ENCODE data around the gene GRK3.
"Not testable (repeated sequence)": the region's sequence is repeated elsewhere in the genome, so short reads cannot be mapped to it uniquely, and the experiment has no call there.

GRK3 gene

DNA sequence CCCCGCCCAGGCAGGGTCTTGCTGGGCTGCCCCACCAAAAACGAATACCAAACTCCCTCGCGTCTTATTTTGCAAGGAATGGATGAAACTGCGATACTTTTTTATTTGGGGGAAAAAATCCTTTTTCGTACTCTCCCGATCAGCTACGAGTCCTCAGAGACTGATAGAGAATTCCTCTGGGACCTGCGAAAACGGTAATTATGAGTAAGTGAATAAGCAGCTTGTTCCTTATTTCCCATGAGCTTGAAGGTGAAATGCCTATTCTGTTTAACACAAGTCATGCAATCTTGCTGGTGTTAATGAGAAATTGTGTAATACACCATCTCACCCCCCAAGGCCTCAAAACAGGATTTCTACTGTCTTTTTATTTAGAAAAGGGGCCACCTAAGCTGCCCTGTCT lies 5.5 kb downstream of the GRK3 start:
- Histone ChIP-seq H3F3A (ENCODE audit: control insufficient read depth, insufficient read depth) (peaks cover 3% of the 10 kb centered on the region; the same call in 1 of the 2 replicates), H3K4me3 (ENCODE audit: low read length) (no peak overlapping the region), H3K79me2 (ENCODE audit: control insufficient read depth, low read length) (peaks cover 18% of the 10 kb centered on the region), H4K20me1 (ENCODE audit: control insufficient read depth, insufficient read depth, low read depth, low read length) (no peaks in the 10 kb centered on the region), H3K27ac (ENCODE audit: low read depth, low read length) (no peak overlapping the region), H3K27me3 (ENCODE audit: control insufficient read depth, low read length) (peaks cover 14% of the 10 kb centered on the region), H3K4me2 (ENCODE audit: low read length) (no peak overlapping the region), H3K36me3 (ENCODE audit: control insufficient read depth, low read length) (no peaks in the 10 kb centered on the region), H3K9me2 (replicated peaks; ENCODE audit: control insufficient read depth, low read length) (no peaks in the 10 kb centered on the region), H3K9me3 (ENCODE audit: control insufficient read depth, insufficient read depth, low read length) (no peaks in the 10 kb centered on the region), H3K4me1 (ENCODE audit: control insufficient read depth, low read length) (peaks cover 41% of the 10 kb centered on the region)
- TF ChIP-seq CTCF (IDR thresholded peaks at IDR 0.05; ENCODE audit: low read depth, low read length, poor library complexity, severe bottlenecking) (no peak), EZH2phosphoT487 (IDR thresholded peaks at IDR 0.05; ENCODE audit: borderline replicate concordance, low read length) (no peak)

GRCh38 chr22:25570486-25570885 lies 6.0 kb downstream of the GRK3 start:
- peaks cover 38% of the 10 kb centered on the region for H3K4me1 ChIP-seq (ENCODE audit: control insufficient read depth, low read length)
- no peak overlapping the region for H3K4me3 ChIP-seq (ENCODE audit: low read length)
- H3K79me2 ChIP-seq (ENCODE audit: control insufficient read depth, low read length): peaks cover 17% of the 10 kb centered on the region
- peaks cover 9% of the 10 kb centered on the region for H3K27me3 ChIP-seq (ENCODE audit: control insufficient read depth, low read length)
- H3K4me2 ChIP-seq (ENCODE audit: low read length): no peak overlapping the region
- no peak overlapping the region for H3K27ac ChIP-seq (ENCODE audit: low read depth, low read length)
- no peaks in the 10 kb centered on the region for H3K9me2 ChIP-seq (replicated peaks; ENCODE audit: control insufficient read depth, low read length)
- peaks cover 3% of the 10 kb centered on the region; the same call in 1 of the 2 replicates for H3F3A ChIP-seq (ENCODE audit: control insufficient read depth, insufficient read depth)
- H4K20me1 ChIP-seq (ENCODE audit: control insufficient read depth, insufficient read depth, low read depth, low read length): no peaks in the 10 kb centered on the region
- TF ChIP-seq CTCF (IDR thresholded peaks at IDR 0.05; ENCODE audit: low read depth, low read length, poor library complexity, severe bottlenecking): no peak
- no peak for TF ChIP-seq EZH2phosphoT487 (IDR thresholded peaks at IDR 0.05; ENCODE audit: borderline replicate concordance, low read length)
- no peaks in the 10 kb centered on the region for H3K9me3 ChIP-seq (ENCODE audit: control insufficient read depth, insufficient read depth, low read length)
- H3K36me3 ChIP-seq (ENCODE audit: control insufficient read depth, low read length): no peaks in the 10 kb centered on the region

DNA sequence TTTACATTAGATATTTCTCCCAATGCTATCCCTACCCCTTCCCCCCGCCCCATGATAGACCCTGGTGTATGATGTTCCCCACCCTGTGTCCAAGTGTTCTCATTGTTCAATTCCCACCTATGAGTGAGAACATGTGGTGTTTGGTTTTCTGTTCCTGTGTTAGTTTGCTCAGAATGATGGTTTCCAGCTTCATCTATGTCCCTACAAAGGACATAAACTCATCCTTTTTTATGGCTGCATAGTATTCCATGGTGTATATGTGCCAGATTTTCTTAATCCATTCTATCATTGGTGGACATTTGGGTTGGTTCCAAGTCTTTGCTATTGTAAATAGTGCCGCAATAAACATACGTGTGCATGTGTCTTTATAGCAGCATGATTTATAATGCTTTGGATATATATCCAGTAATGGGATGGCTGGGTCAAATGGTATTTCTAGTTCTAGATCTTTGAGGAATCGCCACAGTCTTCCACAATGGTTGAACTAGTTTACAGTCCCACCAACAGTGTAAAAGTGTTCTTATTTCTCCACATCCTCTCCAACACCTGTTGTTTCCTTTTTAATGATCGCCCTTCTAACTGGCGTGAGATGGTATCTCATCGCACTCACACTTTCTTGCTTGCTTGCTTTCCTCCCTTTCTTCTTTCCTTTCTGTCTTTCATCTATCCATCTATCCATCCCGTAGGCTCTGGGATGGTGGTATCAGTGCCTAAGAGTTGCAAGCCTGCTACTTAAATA lies 7.7 kb downstream of the GRK3 start:
- not testable (repeated sequence) for H3K36me3 ChIP-seq (ENCODE audit: control insufficient read depth, low read length); H3K79me2 ChIP-seq (ENCODE audit: control insufficient read depth, low read length); H3K4me3 ChIP-seq (ENCODE audit: low read length); H3F3A ChIP-seq (ENCODE audit: control insufficient read depth, insufficient read depth); H3K4me2 ChIP-seq (ENCODE audit: low read length); H3K9me2 ChIP-seq (replicated peaks; ENCODE audit: control insufficient read depth, low read length); H3K9me3 ChIP-seq (ENCODE audit: control insufficient read depth, insufficient read depth, low read length); H4K20me1 ChIP-seq (ENCODE audit: control insufficient read depth, insufficient read depth, low read depth, low read length); H3K27me3 ChIP-seq (ENCODE audit: control insufficient read depth, low read length); H3K27ac ChIP-seq (ENCODE audit: low read depth, low read length)
- H3K4me1 ChIP-seq (ENCODE audit: control insufficient read depth, low read length): peaks cover 21% of the 10 kb centered on the region

GRCh38 chr22:25572708-25573171 lies 8.3 kb downstream of the GRK3 start:
- no peak overlapping the region for H3K27ac ChIP-seq (ENCODE audit: low read depth, low read length)
- no peak overlapping the region for H3K4me2 ChIP-seq (ENCODE audit: low read length)

More at GRCh38 chr22:25572708-25573171, 8.3 kb downstream of the GRK3 start:
- H3F3A ChIP-seq (ENCODE audit: control insufficient read depth, insufficient read depth): peaks cover 3% of the 10 kb centered on the region; the same call in 1 of the 2 replicates
- H3K9me3 ChIP-seq (ENCODE audit: control insufficient read depth, insufficient read depth, low read length): no peaks in the 10 kb centered on the region
- H3K27me3 ChIP-seq (ENCODE audit: control insufficient read depth, low read length): no peaks in the 10 kb centered on the region
- H3K9me2 ChIP-seq (replicated peaks; ENCODE audit: control insufficient read depth, low read length): no peaks in the 10 kb centered on the region
- H4K20me1 ChIP-seq (ENCODE audit: control insufficient read depth, insufficient read depth, low read depth, low read length): no peaks in the 10 kb centered on the region
- peaks cover 15% of the 10 kb centered on the region for H3K4me1 ChIP-seq (ENCODE audit: control insufficient read depth, low read length)
- H3K4me3 ChIP-seq (ENCODE audit: low read length): no peak overlapping the region
- H3K79me2 ChIP-seq (ENCODE audit: control insufficient read depth, low read length): peaks cover 7% of the 10 kb centered on the region; the same call in 1 of the 2 replicates
- H3K36me3 ChIP-seq (ENCODE audit: control insufficient read depth, low read length): no peaks in the 10 kb centered on the region
- TF ChIP-seq CTCF (IDR thresholded peaks at IDR 0.05; ENCODE audit: low read depth, low read length, poor library complexity, severe bottlenecking): no peak
- TF ChIP-seq EZH2phosphoT487 (IDR thresholded peaks at IDR 0.05; ENCODE audit: borderline replicate concordance, low read length): no peak

Measured in DOHH2 (cell line).